Measurements from ENCODE around the gene STX1B. TPM values are rescaled to one million over a fixed set of nuclear protein-coding genes. Genes with fewer than 3 reads are reported as not detected.

Gene STX1B
- total and polyA plus RNA-seq, 2 of the 8 experiments (the other 6 are each of a cell fraction or from before 2014, with no cell fraction given): 8.9 to 20.2 TPM

DNA sequence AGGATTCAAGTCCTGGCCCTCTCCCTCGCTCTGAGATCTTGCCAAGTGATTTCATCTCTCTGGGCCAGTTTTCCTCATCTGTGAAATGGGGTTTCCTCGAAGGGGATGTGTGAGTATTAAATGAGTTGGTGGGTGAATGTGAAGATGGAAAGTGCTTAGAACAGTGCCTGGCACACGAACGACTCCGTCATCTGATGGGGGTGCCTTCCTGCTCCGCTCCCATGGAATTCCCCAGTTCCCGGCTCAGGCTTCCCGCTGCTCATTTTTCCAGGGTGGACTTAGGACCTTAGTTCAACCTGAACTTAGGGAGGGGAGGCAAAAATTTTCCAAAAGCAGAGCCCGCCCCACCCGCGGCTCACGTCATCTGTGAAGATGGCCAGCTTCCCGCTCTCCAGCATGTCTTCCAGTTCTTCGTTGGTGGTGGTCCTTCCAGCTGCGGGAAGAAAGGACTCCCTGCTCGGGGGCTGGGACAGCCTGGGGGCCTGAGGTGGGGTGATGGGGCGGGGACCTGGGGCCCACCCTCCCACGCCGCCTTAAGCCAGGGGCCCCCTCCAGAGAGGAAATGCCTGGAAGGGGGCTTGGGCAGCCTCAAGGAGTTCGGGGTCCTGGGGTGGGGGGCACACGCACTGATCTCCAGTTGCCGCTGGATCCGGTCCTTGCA, 14.0 kb downstream of the STX1B start:
- H3K23me2 ChIP-seq (ENCODE audit: low read depth, low read length): peaks cover 12% of the 10 kb centered on the region
- H3K23ac ChIP-seq (ENCODE audit: insufficient read length): no peak overlapping the region
- DNase-seq (ENCODE audit: low read depth in 1 of 2, low spot score in 2 of 2): no peak
- FAIRE-seq: no peak
- no peaks in the 10 kb centered on the region; a peak in 1 of 7 replicates for H3K27me3 ChIP-seq (replicated peaks in 1 of 4; ENCODE audit: control insufficient read depth in 3 of 4, extremely low read depth in 1 of 4, insufficient read depth in 3 of 4, low read length in 3 of 4)
- peak overlapping the region; percentile 53 to 81 (median 64) for H3K4me3 ChIP-seq (ENCODE audit: extremely low read depth in 1 of 4, insufficient read depth in 2 of 4, low read depth in 3 of 4, low read length in 4 of 4)
- peak overlapping the region; percentile 51 for H4K5ac ChIP-seq (ENCODE audit: insufficient read length, low read depth, low read length)
- ChIA-PET CTCF (ENCODE audit: partially characterized antibody) (interaction anchor here (1.1 to 2.0 kb wide), 2 partner anchors 11 to 72 kb away, joined by 4 to 10 read pairs; partner anchors contain the start of gene HSD3B7), POLR2A (ENCODE audit: partially characterized antibody) (interaction anchor here (0.7 to 2.3 kb wide), 6 partner anchors 10 to 62 kb away, joined by 3 to 20 read pairs (median 4); partner anchors contain the start of genes HSD3B7 and SETD1A)
- no peaks in the 10 kb centered on the region for H3K79me2 ChIP-seq (ENCODE audit: control insufficient read depth in 1 of 2, insufficient read depth in 2 of 2, low read length in 2 of 2)
- H2AK5ac ChIP-seq (ENCODE audit: low read depth, low read length): 0 out of 2 replicates have a peak overlapping the region, but pooled peaks have one; percentile 39
- no peak overlapping the region for H4K91ac ChIP-seq (replicated peaks; ENCODE audit: insufficient read length, low read length)
- H3K36me3 ChIP-seq (ENCODE audit: control insufficient read depth in 2 of 4, insufficient read depth in 4 of 4, low read length in 3 of 4): no peaks in the 10 kb centered on the region
- peak overlapping the region; percentile 91 for H3K18ac ChIP-seq (ENCODE audit: extremely low read depth, low read length)
- no peak overlapping the region for H3K14ac ChIP-seq (ENCODE audit: insufficient read length)
- WGBS, 2 experiments (ENCODE audit: extremely low coverage in 1 of 2, insufficient coverage in 1 of 2, insufficient read length in 1 of 2, insufficient replicate concordance in 2 of 2, low coverage in 1 of 2, low lambda C conversion rate in 2 of 2, missing lambda C conversion rate in 1 of 2): 29% methylated on average over 20 of the region's 23 CpGs; no CpG with 5 or more reads in 1 of the 2 experiments
- H3K9ac ChIP-seq (replicated peaks in 1 of 4; ENCODE audit: extremely low read depth in 1 of 4, low read depth in 3 of 4, low read length in 3 of 4): 0 out of 7 replicates have a peak overlapping the region, but pooled peaks of 2 of the 4 experiments have one; percentile 7 to 29
- TF ChIP-seq ASH2L (IDR thresholded peaks at IDR 0.05; ENCODE audit: low read length): peak; percentile 11
- TF ChIP-seq CHD1 (IDR thresholded peaks at IDR 0.05; ENCODE audit: low read depth, low read length): no peak
- H2BK5ac ChIP-seq (ENCODE audit: low read depth, low read length): peak overlapping the region; percentile 46; the same call in 1 of the 2 replicates
- H4K20me1 ChIP-seq (replicated peaks in 1 of 2; ENCODE audit: control insufficient read depth in 1 of 2, insufficient read depth in 2 of 2, low read length in 2 of 2): no peaks in the 10 kb centered on the region
- no peak overlapping the region; the same call in 1 of the 2 replicates for H3K27ac ChIP-seq (ENCODE audit: low read depth, low read length)
- no peaks in the 10 kb centered on the region for H3K79me1 ChIP-seq (ENCODE audit: low read depth, low read length)
- H2BK120ac ChIP-seq (replicated peaks; ENCODE audit: low read depth, low read length): no peak overlapping the region
- peak overlapping the region; percentile 63 for H3K4ac ChIP-seq (replicated peaks; ENCODE audit: insufficient read length, low read depth, low read length)
- peak overlapping the region; percentile 60; the same call in 1 of the 2 replicates for H2BK12ac ChIP-seq (ENCODE audit: low read depth, low read length)
- H3K4me2 ChIP-seq (ENCODE audit: insufficient read depth in 1 of 2, low read depth in 2 of 2, low read length in 2 of 2): peak overlapping the region; percentile 95 to 100
- H2BK15ac ChIP-seq (ENCODE audit: low read length): 0 out of 2 replicates have a peak overlapping the region, but pooled peaks have one; percentile 16
- H2AFZ ChIP-seq (ENCODE audit: low read length): peak overlapping the region; percentile 68; the same call in 1 of the 2 replicates
- H2BK20ac ChIP-seq (ENCODE audit: low read length): no peak overlapping the region
- H3K9me3 ChIP-seq (ENCODE audit: insufficient read depth in 2 of 2, low read depth in 1 of 2, low read length in 1 of 2): no peaks in the 10 kb centered on the region
- no peak overlapping the region for H3K56ac ChIP-seq (replicated peaks; ENCODE audit: insufficient read length, low read depth, low read length)
- no peak overlapping the region for H4K8ac ChIP-seq (ENCODE audit: extremely low read depth, insufficient read depth, low read length)
- peaks cover 0 to 15% (median 10%) of the 10 kb centered on the region in 4 experiments; a peak in 6 of 7 replicates for H3K4me1 ChIP-seq (replicated peaks in 1 of 4; ENCODE audit: control insufficient read depth in 3 of 4, insufficient read depth in 4 of 4, low read length in 3 of 4)
